SW480 (cell line): ENCODE measurements around the gene PPIF.

Source experiments
- DNase-seq: peaks from one replicate; pipeline ENCODE4 v3.0.0-alpha.2; 2016; ENCODE audit warnings: low spot score

PPIF gene

GRCh38 chr10:79347226-79347893 is at the start of gene PPIF:
TSS of gene PPIF (plus strand) at chr10:79347469. CDS start at chr10:79347549, 80 bp downstream.
- DNase-seq: peak; percentile 83

- peak; percentile 86 for DNase-seq
These were observed 48.6 kb upstream of the PPIF start for GRCh38 chr10:79298403-79299244.

GRCh38 chr10:79299397-79300241 is 47.6 kb upstream of the PPIF start:
- DNase-seq: peak; percentile 56

GRCh38 chr10:79300711-79301110 is 46.6 kb upstream of the PPIF start:
- no peak for DNase-seq

- DNase-seq: no peak
These were observed 45.3 kb upstream of the PPIF start for GRCh38 chr10:79301754-79302530.

GRCh38 chr10:79303631-79304478 is 43.4 kb upstream of the PPIF start:
- no peak for DNase-seq

GRCh38 chr10:79304479-79305087 is 42.7 kb upstream of the PPIF start:
- no peak for DNase-seq

- DNase-seq: no peak
These were observed 41.8 kb upstream of the PPIF start for GRCh38 chr10:79305515-79305914.

GRCh38 chr10:79305988-79306387 is 41.3 kb upstream of the PPIF start:
- no peak for DNase-seq

- no peak for DNase-seq
These were observed 40.5 kb upstream of the PPIF start for GRCh38 chr10:79306644-79307220.

GRCh38 chr10:79308016-79308415 is 39.3 kb upstream of the PPIF start:
- DNase-seq: no peak

GRCh38 chr10:79308969-79309665 is 38.2 kb upstream of the PPIF start:
- no peak for DNase-seq

GRCh38 chr10:79310200-79310865 is 36.9 kb upstream of the PPIF start:
- DNase-seq: no peak

- peak; percentile 73 for DNase-seq
These were observed 36.2 kb upstream of the PPIF start for GRCh38 chr10:79310911-79311573.

GRCh38 chr10:79311581-79312407 is 35.5 kb upstream of the PPIF start:
- DNase-seq: no peak

- DNase-seq: no peak
These were observed 34.6 kb upstream of the PPIF start for GRCh38 chr10:79312601-79313187.

- DNase-seq: no peak
These were observed 33.9 kb upstream of the PPIF start for GRCh38 chr10:79313320-79313719.
